A549 (cell line): Measurements from ENCODE around the gene DGAT2L6. TPM values are rescaled to one million over a fixed set of nuclear protein-coding genes. Genes with fewer than 3 reads are reported as not detected.

Source experiments
- ATAC-seq, 2 experiments: fragments of 200-7000 bp in 1 of 2; fragments of >200 bp in 1 of 2; cut with Nextera tagmentation in 1 of 2; cut with Tn5 transposase in 1 of 2; 3 replicates each; pipeline versions ENCODE4 v1.8.0 to v1.9.1; 2018 to 2020; ENCODE audit warnings: mild to moderate bottlenecking in 1 of 2, moderate library complexity in 1 of 2
- CTCF ChIA-PET: fragments of 300-600 bp; sonication (Branson Sonifier 250); formaldehyde crosslinking; extraction: SDS; loops from one replicate; lab custom pipeline; 2021; ENCODE audit warnings: antibody characterized with exemption, inconsistent platforms; lab: Yijun Ruan, JAX
- POLR2A ChIA-PET: fragments of 350-600 bp; formaldehyde crosslinking; extraction: SDS; loops from one replicate; lab custom pipeline; 2021; ENCODE audit warnings: antibody characterized with exemption, inconsistent platforms; lab: Yijun Ruan, JAX
- DNase-seq, 2 experiments: peaks; one replicate each; pipeline versions ENCODE4 v3.0.0 to v3.0.0-alpha.2; 2011 to 2016; ENCODE audit warnings: low read depth in 1 of 2, low spot score in 1 of 2
- FAIRE-seq: peaks from 2 replicates; lab custom pipeline; 2011; peaks lifted over from hg19 to GRCh38; lab: Jason Lieb, UNC
- H3K27ac ChIP-seq, 2 experiments: fragments of >200 bp; sonication (Bioruptor Twin); formaldehyde crosslinking; 3 replicates each; pipeline ENCODE4 v1.5.1; 2016 to 2017
- H3K4me1 ChIP-seq: fragments of >200 bp; sonication (Bioruptor Twin); formaldehyde crosslinking; 3 replicates; pipeline ENCODE4 v1.6.1; 2016
- H3K4me2 ChIP-seq: fragments of >200 bp; sonication (Bioruptor Twin); formaldehyde crosslinking; 3 replicates; pipeline ENCODE4 v1.6.1; 2016
- H3K4me3 ChIP-seq: fragments of >200 bp; sonication (Bioruptor Twin); formaldehyde crosslinking; 3 replicates; pipeline ENCODE4 v1.5.1; 2016
- H3K9me3 ChIP-seq: fragments of >200 bp; sonication (Bioruptor Twin); formaldehyde crosslinking; 3 replicates; pipeline ENCODE4 v1.6.1; 2016
- BHLHE40 ChIP-seq: IDR thresholded peaks from 2 replicates; pipeline ENCODE4 v1.6.1; 2012; ENCODE audit warnings: low read depth, low read length, inconsistent platforms
- CBX8 ChIP-seq: fragments of 200-600 bp; sonication (generic); IDR thresholded peaks from 2 replicates; pipeline ENCODE4 v1.6.1; 2016
- CHD2 ChIP-seq: fragments of 150-350 bp; IDR thresholded peaks from 2 replicates; pipeline ENCODE4 v1.6.1; 2014; ENCODE audit warnings: low read length; ENCODE audit not compliant: partially characterized antibody
- CHD4 ChIP-seq: fragments of 200-600 bp; sonication (generic); IDR thresholded peaks from 2 replicates; pipeline ENCODE4 v1.6.1; 2016; ENCODE audit warnings: antibody characterized with exemption, mild to moderate bottlenecking, borderline replicate concordance
- EHF ChIP-seq: fragments of 250-450 bp; sonication (Bioruptor Pico); IDR thresholded peaks from 2 replicates; pipeline ENCODE4 v1.5.0; 2020; ENCODE audit warnings: mild to moderate bottlenecking
- EHMT2 ChIP-seq: fragments of 200-600 bp; sonication (generic); IDR thresholded peaks from 2 replicates; pipeline ENCODE4 v1.6.1; 2016; ENCODE audit warnings: antibody characterized with exemption, low read depth, mild to moderate bottlenecking, moderate library complexity
- ESRRA ChIP-seq: fragments of 150-350 bp; IDR thresholded peaks from 2 replicates; pipeline ENCODE4 v1.6.1; 2014; ENCODE audit warnings: mild to moderate bottlenecking, low read length, borderline replicate concordance
- FOSB ChIP-seq: fragments of 250-450 bp; sonication (Bioruptor Pico); IDR thresholded peaks from 2 replicates; pipeline ENCODE4 v1.5.0; 2020; ENCODE audit warnings: mild to moderate bottlenecking, moderate library complexity
- FOSL2 ChIP-seq, 2 experiments: fragments of 450-650 bp in 1 of 2; fragments of >200 bp in 1 of 2; sonication (Bioruptor Twin) in 1 of 2; formaldehyde crosslinking; IDR thresholded peaks; 2 replicates each; pipeline versions ENCODE4 v1.5.0 to v1.6.1; 2016 to 2020; ENCODE audit warnings: mild to moderate bottlenecking in 1 of 2, moderate library complexity in 1 of 2
- FOXS1 ChIP-seq: fragments of 250-450 bp; sonication (Bioruptor Pico); IDR thresholded peaks from 2 replicates; pipeline ENCODE4 v1.5.0; 2020; ENCODE audit warnings: mild to moderate bottlenecking, moderate library complexity
- GATA3 ChIP-seq: IDR thresholded peaks from 2 replicates; pipeline ENCODE4 v1.6.1; 2012; ENCODE audit warnings: borderline replicate concordance
- HEYL ChIP-seq: fragments of 250-450 bp; sonication (Bioruptor Pico); IDR thresholded peaks from 2 replicates; pipeline ENCODE4 v1.8.0; 2021; ENCODE audit warnings: mild to moderate bottlenecking, moderate library complexity
- HOXA7 ChIP-seq: fragments of 250-450 bp; sonication (Bioruptor Pico); IDR thresholded peaks from 2 replicates; pipeline ENCODE4 v1.5.0; 2020; ENCODE audit warnings: mild to moderate bottlenecking, moderate library complexity
- HOXB13 ChIP-seq: fragments of 250-450 bp; sonication (Bioruptor Pico); IDR thresholded peaks from 2 replicates; pipeline ENCODE4 v1.5.0; 2020; ENCODE audit warnings: low read depth, mild to moderate bottlenecking, moderate library complexity
- HOXB5 ChIP-seq: fragments of 250-450 bp; sonication (Bioruptor Pico); IDR thresholded peaks from 2 replicates; pipeline ENCODE4 v1.5.0; 2020; ENCODE audit warnings: mild to moderate bottlenecking, moderate library complexity
- JUN ChIP-seq, 2 experiments: fragments of >200 bp; sonication (Bioruptor Twin); formaldehyde crosslinking; IDR thresholded peaks; 2 replicates in 1 of 2; 3 replicates in 1 of 2; pipeline ENCODE4 v1.6.1; 2016 to 2017
- JUNB ChIP-seq: fragments of >200 bp; sonication (Bioruptor Twin); formaldehyde crosslinking; IDR thresholded peaks from 2 replicates; pipeline ENCODE4 v1.6.1; 2016
- KDM5A ChIP-seq: fragments of 200-600 bp; sonication (generic); IDR thresholded peaks from 2 replicates; pipeline ENCODE4 v1.6.1; 2016; ENCODE audit warnings: antibody characterized with exemption, mild to moderate bottlenecking
- MAFK ChIP-seq: fragments of 450-650 bp; IDR thresholded peaks from 2 replicates; pipeline ENCODE4 v1.6.1; 2014; ENCODE audit not compliant: partially characterized antibody
- MAZ ChIP-seq: fragments of 150-350 bp; IDR thresholded peaks from 2 replicates; pipeline ENCODE4 v1.6.1; 2014; ENCODE audit warnings: antibody characterized with exemption, low read depth, low read length, borderline replicate concordance
- NPAS2 ChIP-seq: fragments of 250-450 bp; sonication (Bioruptor Pico); IDR thresholded peaks from 2 replicates; pipeline ENCODE4 v1.8.0; 2022; ENCODE audit warnings: mild to moderate bottlenecking, moderate library complexity, borderline replicate concordance
- NR3C1 ChIP-seq: fragments of >200 bp; sonication (Bioruptor Twin); formaldehyde crosslinking; IDR thresholded peaks from 3 replicates; pipeline ENCODE4 v1.6.1; 2017
- POLR2A ChIP-seq: IDR thresholded peaks from 2 replicates; pipeline ENCODE4 v1.6.1; 2012; ENCODE audit warnings: mild to moderate bottlenecking, low read length
- POLR2AphosphoS2 ChIP-seq: conservative IDR thresholded peaks from 2 replicates; pipeline ENCODE4 v1.6.1; 2012; ENCODE audit warnings: low read length, improper control_type of control experiment, inconsistent platforms
- RAD21 ChIP-seq, 2 experiments: fragments of >200 bp in 1 of 2; sonication (Bioruptor Twin) in 1 of 2; formaldehyde crosslinking in 1 of 2; IDR thresholded peaks in 1 of 2; conservative IDR thresholded peaks in 1 of 2; 2 replicates in 1 of 2; 3 replicates in 1 of 2; pipeline ENCODE4 v1.6.1; 2012 to 2018; ENCODE audit warnings: inconsistent platforms in 1 of 2
- RCOR1 ChIP-seq: fragments of 150-350 bp; IDR thresholded peaks from 2 replicates; pipeline ENCODE4 v1.6.1; 2014; ENCODE audit warnings: antibody characterized with exemption, low read length, low read depth
- RFX5 ChIP-seq: fragments of 450-650 bp; IDR thresholded peaks from 2 replicates; pipeline ENCODE4 v1.7.1; 2014; ENCODE audit warnings: antibody characterized with exemption, mild to moderate bottlenecking, moderate library complexity
- RNF2 ChIP-seq: fragments of 200-600 bp; sonication (generic); IDR thresholded peaks from 2 replicates; pipeline ENCODE4 v1.6.1; 2016; ENCODE audit warnings: low read depth, mild to moderate bottlenecking, antibody characterized with exemption, moderate library complexity, borderline replicate concordance
- SMC3 ChIP-seq: fragments of >200 bp; sonication (Bioruptor Twin); formaldehyde crosslinking; IDR thresholded peaks from 3 replicates; pipeline ENCODE4 v1.6.1; 2018; ENCODE audit warnings: inconsistent platforms
- SREBF2 ChIP-seq: fragments of 450-650 bp; IDR thresholded peaks from 2 replicates; pipeline ENCODE4 v1.6.1; 2014; ENCODE audit warnings: mild to moderate bottlenecking, moderate library complexity
- TFCP2L1 ChIP-seq: fragments of 250-450 bp; sonication (Bioruptor Pico); IDR thresholded peaks from 2 replicates; pipeline ENCODE4 v1.5.0; 2021; ENCODE audit warnings: mild to moderate bottlenecking
- TP53 ChIP-seq: fragments of 250-450 bp; sonication (Bioruptor Pico); IDR thresholded peaks from 2 replicates; pipeline ENCODE4 v1.5.0; 2021; ENCODE audit warnings: mild to moderate bottlenecking, moderate library complexity
- ZC3H11A ChIP-seq: fragments of 450-650 bp; IDR thresholded peaks from 2 replicates; pipeline ENCODE4 v1.6.1; 2014; ENCODE audit warnings: antibody characterized with exemption, mild to moderate bottlenecking
- WGBS: methylation state at CpG from one replicate; pipeline ENCODE4 v1.1.6; 2017; ENCODE audit errors: missing lambda C conversion rate; 5-methylcytosine and 5-hydroxymethylcytosine counted together
- polyA plus RNA-seq, 4 experiments: library from polyadenylated mRNA; depleted of rRNA in 3 of 4; stranded (reverse); fragments of >200 nt; fragmentation: RNase III in 1 of 4; extraction: RNeasy Plus Mini Kit Qiagen cat#74134 plus additional on column Dnase treatment in 1 of 4; gene quantifications; 2 replicates in 3 of 4; 3 replicates in 1 of 4; pipeline ENCODE4 v1.2.3, GENCODE V29; 2011 to 2017
- TF ChIP-seq, protein P1 (sequence below): fragments of >200 bp; sonication (Bioruptor Twin); formaldehyde crosslinking; IDR thresholded peaks from 3 replicates; pipeline ENCODE4 v1.6.1; 2016
- TF ChIP-seq, protein P2 (sequence below): fragments of 200-600 bp; sonication (generic); IDR thresholded peaks from 2 replicates; pipeline ENCODE4 v1.6.1; 2016; ENCODE audit warnings: antibody characterized with exemption, mild to moderate bottlenecking, moderate library complexity
- TF ChIP-seq, protein P3 (sequence below): fragments of 250-450 bp; sonication (Bioruptor Pico); IDR thresholded peaks from 2 replicates; pipeline ENCODE4 v1.5.0; 2020; ENCODE audit warnings: low read depth, mild to moderate bottlenecking, moderate library complexity
- TF ChIP-seq, protein P4 (sequence below): IDR thresholded peaks from 2 replicates; pipeline ENCODE4 v1.6.1; 2012; ENCODE audit warnings: low read depth, borderline replicate concordance

The DGAT2L6 gene
- polyA plus RNA-seq, 2 of the 4 experiments (the other 2 are of a cell fraction): not detected

DNA sequence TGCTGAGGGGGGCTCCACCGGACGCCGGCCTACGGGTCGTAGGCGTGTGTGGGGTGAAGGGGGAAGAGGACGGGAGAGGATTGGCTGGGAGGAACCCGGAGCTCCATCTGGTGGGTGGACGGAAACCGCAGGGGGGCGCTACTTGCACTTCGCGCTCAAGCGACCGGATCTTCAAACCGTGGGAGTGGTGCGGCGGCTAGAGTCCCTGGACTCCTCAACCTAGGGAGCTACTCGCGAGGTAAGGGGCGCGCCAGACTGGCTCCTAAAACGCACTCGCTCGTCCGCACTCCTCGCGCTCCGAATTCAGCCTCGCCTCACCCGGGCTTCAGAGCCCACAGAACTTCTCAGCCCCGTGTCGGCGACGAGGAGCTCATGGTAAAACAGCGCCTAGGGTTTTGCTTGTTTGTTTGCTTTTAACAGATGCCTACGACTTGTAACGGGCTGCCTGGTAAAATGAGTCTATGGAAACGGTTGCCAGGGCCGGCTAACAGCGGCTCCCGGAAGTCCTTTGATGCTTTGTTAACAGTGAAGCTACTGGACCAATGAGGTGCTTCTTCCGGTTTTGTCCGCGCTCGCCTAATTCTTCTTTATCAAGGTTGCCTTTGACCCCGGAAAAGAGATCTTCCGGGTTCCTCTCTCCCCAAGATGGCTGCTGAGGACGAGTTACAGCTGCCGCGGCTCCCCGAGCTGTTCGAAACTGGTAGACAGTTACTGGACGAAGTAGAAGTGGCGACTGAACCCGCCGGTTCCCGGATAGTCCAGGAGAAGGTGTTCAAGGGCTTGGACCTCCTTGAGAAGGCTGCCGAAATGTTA, 43.8 kb upstream of the DGAT2L6 start, which contains the start of gene IGBP1:
Gene IGBP1 (plus strand): TSS at position 145 of the 813 bp plus-strand sequence. CDS start 501 bp downstream, at position 646.
- CTCF ChIA-PET: interaction anchor here (0.6 to 2.4 kb wide), 61 partner anchors 9 to 878 kb away, joined by 3 to 24 read pairs (median 4); partner anchors contain the start of genes KIF4A and PDZD11
- FAIRE-seq (no peak), ATAC-seq (peak; percentile 95 to 97), DNase-seq (peak; percentile 80 to 93)
- Histone ChIP-seq H3K4me2 (peak within 1 kb of the TSS; percentile 83), H3K4me1 (peaks cover 22% of the 10 kb centered on the region), H3K4me3 (peak within 1 kb of the TSS; percentile 68), H3K27ac (peak within 1 kb of the TSS; percentile 85 to 95), H3K9me3 (no peaks in the 10 kb centered on the region)
- POLR2A ChIA-PET: interaction anchor here (0.6 to 3.0 kb wide), 18 partner anchors 9 to 301 kb away, joined by 3 to 38 read pairs (median 4); partner anchors contain the start of genes KIF4A and PDZD11
- 3% methylated on average over 50 of the region's 59 CpGs for WGBS
- TF ChIP-seq POLR2A (peak; percentile 42), BHLHE40 (no peak), RAD21 (conservative IDR thresholded peaks at IDR 0.05 in 1 of 2, IDR thresholded peaks at IDR 0.05 in 1 of 2) (peak; percentile 39 to 58), HEYL (CRISPR knock-in tag) (no peak), JUN (IDR thresholded peaks at IDR 0.05) (peak in 1 of 2 experiments; percentile 34; a peak in 1 of 5 replicates), EHMT2 (no peak), SMC3 (peak; percentile 46; the same call in 1 of the 3 replicates), ZC3H11A (no peak), SREBF2 (no peak), FOXS1 (no peak), JUNB (no peak), HOXA7 (no peak), MAZ (no peak), CHD2 (no peak), RCOR1 (no peak), RFX5 (no peak), TFCP2L1 (CRISPR knock-in tag) (no peak), MAFK (no peak), GATA3 (no peak), NR3C1 (no peak), RNF2 (no peak), KDM5A (peak; percentile 79; the same call in 1 of the 2 replicates), ESRRA (no peak), FOSL2 (IDR thresholded peaks at IDR 0.05) (no peak), FOSL2 (CRISPR knock-in tag; IDR thresholded peaks at IDR 0.05) (no peak), FOSB (CRISPR knock-in tag) (no peak), HOXB13 (CRISPR knock-in tag) (no peak), POLR2AphosphoS2 (no peak), TP53 (CRISPR knock-in tag) (no peak), NPAS2 (CRISPR knock-in tag) (no peak), HOXB5 (CRISPR knock-in tag) (no peak), CBX8 (no peak), CHD4 (no peak), EHF (CRISPR knock-in tag) (no peak)
- TF ChIP-seq, protein P1, sequence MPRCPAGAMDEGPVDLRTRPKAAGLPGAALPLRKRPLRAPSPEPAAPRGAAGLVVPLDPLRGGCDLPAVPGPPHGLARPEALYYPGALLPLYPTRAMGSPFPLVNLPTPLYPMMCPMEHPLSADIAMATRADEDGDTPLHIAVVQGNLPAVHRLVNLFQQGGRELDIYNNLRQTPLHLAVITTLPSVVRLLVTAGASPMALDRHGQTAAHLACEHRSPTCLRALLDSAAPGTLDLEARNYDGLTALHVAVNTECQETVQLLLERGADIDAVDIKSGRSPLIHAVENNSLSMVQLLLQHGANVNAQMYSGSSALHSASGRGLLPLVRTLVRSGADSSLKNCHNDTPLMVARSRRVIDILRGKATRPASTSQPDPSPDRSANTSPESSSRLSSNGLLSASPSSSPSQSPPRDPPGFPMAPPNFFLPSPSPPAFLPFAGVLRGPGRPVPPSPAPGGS: 0 out of 3 replicates have a peak, but pooled peaks have one; percentile 40
- TF ChIP-seq, protein P2, sequence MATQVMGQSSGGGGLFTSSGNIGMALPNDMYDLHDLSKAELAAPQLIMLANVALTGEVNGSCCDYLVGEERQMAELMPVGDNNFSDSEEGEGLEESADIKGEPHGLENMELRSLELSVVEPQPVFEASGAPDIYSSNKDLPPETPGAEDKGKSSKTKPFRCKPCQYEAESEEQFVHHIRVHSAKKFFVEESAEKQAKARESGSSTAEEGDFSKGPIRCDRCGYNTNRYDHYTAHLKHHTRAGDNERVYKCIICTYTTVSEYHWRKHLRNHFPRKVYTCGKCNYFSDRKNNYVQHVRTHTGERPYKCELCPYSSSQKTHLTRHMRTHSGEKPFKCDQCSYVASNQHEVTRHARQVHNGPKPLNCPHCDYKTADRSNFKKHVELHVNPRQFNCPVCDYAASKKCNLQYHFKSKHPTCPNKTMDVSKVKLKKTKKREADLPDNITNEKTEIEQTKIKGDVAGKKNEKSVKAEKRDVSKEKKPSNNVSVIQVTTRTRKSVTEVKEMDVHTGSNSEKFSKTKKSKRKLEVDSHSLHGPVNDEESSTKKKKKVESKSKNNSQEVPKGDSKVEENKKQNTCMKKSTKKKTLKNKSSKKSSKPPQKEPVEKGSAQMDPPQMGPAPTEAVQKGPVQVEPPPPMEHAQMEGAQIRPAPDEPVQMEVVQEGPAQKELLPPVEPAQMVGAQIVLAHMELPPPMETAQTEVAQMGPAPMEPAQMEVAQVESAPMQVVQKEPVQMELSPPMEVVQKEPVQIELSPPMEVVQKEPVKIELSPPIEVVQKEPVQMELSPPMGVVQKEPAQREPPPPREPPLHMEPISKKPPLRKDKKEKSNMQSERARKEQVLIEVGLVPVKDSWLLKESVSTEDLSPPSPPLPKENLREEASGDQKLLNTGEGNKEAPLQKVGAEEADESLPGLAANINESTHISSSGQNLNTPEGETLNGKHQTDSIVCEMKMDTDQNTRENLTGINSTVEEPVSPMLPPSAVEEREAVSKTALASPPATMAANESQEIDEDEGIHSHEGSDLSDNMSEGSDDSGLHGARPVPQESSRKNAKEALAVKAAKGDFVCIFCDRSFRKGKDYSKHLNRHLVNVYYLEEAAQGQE: no peak
- TF ChIP-seq, protein P3, sequence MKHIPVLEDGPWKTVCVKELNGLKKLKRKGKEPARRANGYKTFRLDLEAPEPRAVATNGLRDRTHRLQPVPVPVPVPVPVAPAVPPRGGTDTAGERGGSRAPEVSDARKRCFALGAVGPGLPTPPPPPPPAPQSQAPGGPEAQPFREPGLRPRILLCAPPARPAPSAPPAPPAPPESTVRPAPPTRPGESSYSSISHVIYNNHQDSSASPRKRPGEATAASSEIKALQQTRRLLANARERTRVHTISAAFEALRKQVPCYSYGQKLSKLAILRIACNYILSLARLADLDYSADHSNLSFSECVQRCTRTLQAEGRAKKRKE (CRISPR knock-in tag): no peak
- TF ChIP-seq, protein P4, sequence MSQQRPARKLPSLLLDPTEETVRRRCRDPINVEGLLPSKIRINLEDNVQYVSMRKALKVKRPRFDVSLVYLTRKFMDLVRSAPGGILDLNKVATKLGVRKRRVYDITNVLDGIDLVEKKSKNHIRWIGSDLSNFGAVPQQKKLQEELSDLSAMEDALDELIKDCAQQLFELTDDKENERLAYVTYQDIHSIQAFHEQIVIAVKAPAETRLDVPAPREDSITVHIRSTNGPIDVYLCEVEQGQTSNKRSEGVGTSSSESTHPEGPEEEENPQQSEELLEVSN: no peak
